WTC11 (cell line): ENCODE results near the gene PPIL3.

Experiments used
- CREM ChIP-seq: sonication (generic); formaldehyde crosslinking; IDR thresholded peaks from 2 replicates; pipeline ENCODE4 v1.8.1; 2022; ENCODE audit warnings: mild to moderate bottlenecking, missing genetic modification reagents, moderate library complexity
- CTCF ChIP-seq: fragments of 200-600 bp; IDR thresholded peaks from 2 replicates; pipeline ENCODE4 v1.8.0; 2022; ENCODE audit warnings: antibody characterized with exemption
- FOXP4 ChIP-seq: sonication (generic); formaldehyde crosslinking; IDR thresholded peaks from 2 replicates; pipeline ENCODE4 v1.8.0; 2022; ENCODE audit warnings: mild to moderate bottlenecking, missing genetic modification reagents
- IRF1 ChIP-seq: sonication (generic); formaldehyde crosslinking; IDR thresholded peaks from 2 replicates; pipeline ENCODE4 v1.8.0; 2023; ENCODE audit warnings: missing genetic modification reagents
- JUN ChIP-seq: sonication (generic); formaldehyde crosslinking; IDR thresholded peaks from 2 replicates; pipeline ENCODE4 v1.8.0; 2023; ENCODE audit warnings: mild to moderate bottlenecking, missing genetic modification reagents
- MAX ChIP-seq: sonication (generic); formaldehyde crosslinking; IDR thresholded peaks from 2 replicates; pipeline ENCODE4 v1.8.0; 2022; ENCODE audit warnings: mild to moderate bottlenecking, missing genetic modification reagents
- NFYB ChIP-seq: sonication (generic); formaldehyde crosslinking; conservative IDR thresholded peaks from 2 replicates; pipeline ENCODE4 v1.8.0; 2022; ENCODE audit warnings: low read depth, missing genetic modification reagents
- NR1H2 ChIP-seq: sonication (generic); formaldehyde crosslinking; IDR thresholded peaks from 2 replicates; pipeline ENCODE4 v1.9.0; 2021; ENCODE audit warnings: mild to moderate bottlenecking, moderate library complexity, missing genetic modification reagents
- NR2C2 ChIP-seq: sonication (generic); formaldehyde crosslinking; IDR thresholded peaks from 2 replicates; pipeline ENCODE4 v1.8.0; 2022; ENCODE audit warnings: mild to moderate bottlenecking, missing genetic modification reagents
- USF1 ChIP-seq: sonication (generic); formaldehyde crosslinking; IDR thresholded peaks from 2 replicates; pipeline ENCODE4 v1.8.0; 2022; ENCODE audit warnings: mild to moderate bottlenecking, missing genetic modification reagents

- TF ChIP-seq CTCF, result no peak
- TF ChIP-seq NFYB (CRISPR knock-in tag), result no peak
- TF ChIP-seq USF1 (CRISPR knock-in tag), result no peak
- no peak for TF ChIP-seq MAX (CRISPR knock-in tag)
- TF ChIP-seq FOXP4 (CRISPR knock-in tag), result no peak
- no peak for TF ChIP-seq NR2C2
- no peak for TF ChIP-seq IRF1 (CRISPR knock-in tag)
- TF ChIP-seq NR1H2 (CRISPR knock-in tag), result no peak
- TF ChIP-seq JUN, result no peak
- TF ChIP-seq CREM, result no peak
Measured at GRCh38 chr2:200922439-200922838, 33.6 kb upstream of the PPIL3 start.
